VCaP (cell line): ENCODE data around the gene CCR2.

Experiments
- H3K27ac ChIP-seq: fragments of 450-650 bp; 2 replicates; pipeline ENCODE4 v1.5.1; 2017
- CTCF ChIP-seq: fragments of 450-650 bp; conservative IDR thresholded peaks from 2 replicates; pipeline ENCODE4 v1.5.1; 2017; ENCODE audit warnings: mild to moderate bottlenecking, moderate library complexity

CCR2 gene

GRCh38 chr3:46353647-46354410 lies at the start of gene CCR2:
TSS of gene CCR2 (plus strand) at chr3:46354111. CDS start at chr3:46357528, 3,417 bp downstream.
- no peak within 1 kb of the TSS for H3K27ac ChIP-seq
- TF ChIP-seq CTCF = no peak

GRCh38 chr3:46304739-46305138 lies 49.2 kb upstream of the CCR2 start:
- no peak overlapping the region for H3K27ac ChIP-seq
- TF ChIP-seq CTCF = no peak

- H3K27ac ChIP-seq = no peak overlapping the region
- TF ChIP-seq CTCF = no peak
Observed at GRCh38 chr3:46312991-46313390, 40.9 kb upstream of the CCR2 start.

GRCh38 chr3:46314517-46314916 lies 39.4 kb upstream of the CCR2 start:
- no peak for TF ChIP-seq CTCF
- H3K27ac ChIP-seq = peak overlapping the region; percentile 11; the same call in 1 of the 2 replicates

- H3K27ac ChIP-seq = no peak overlapping the region
- no peak for TF ChIP-seq CTCF
Observed at GRCh38 chr3:46316206-46316605, 37.7 kb upstream of the CCR2 start.

GRCh38 chr3:46318207-46318927 lies 35.5 kb upstream of the CCR2 start:
- TF ChIP-seq CTCF = no peak
- no peak overlapping the region for H3K27ac ChIP-seq

- no peak overlapping the region for H3K27ac ChIP-seq
- no peak for TF ChIP-seq CTCF
Observed at GRCh38 chr3:46321461-46322104, 32.3 kb upstream of the CCR2 start.
